LNCaP clone FGC (cell line): ENCODE results near the gene MINPP1.
"Not testable (repeated sequence)": the region's sequence is repeated elsewhere in the genome, so short reads cannot be mapped to it uniquely, and the experiment has no call there.

ENCODE experiments used
- DNase-seq: peaks from one replicate; pipeline ENCODE4 v3.0.0-alpha.2; 2011; ENCODE audit warnings: low read depth
- H3K4me3 ChIP-seq: 2 replicates; pipeline ENCODE4 v1.5.1; 2011; ENCODE audit warnings: mild to moderate bottlenecking, low read depth, low read length, control low read depth
- TF ChIP-seq, protein P1 (sequence below): IDR thresholded peaks from 2 replicates; pipeline ENCODE4 v1.5.1; 2012; ENCODE audit warnings: mild to moderate bottlenecking; ENCODE audit not compliant: control insufficient read depth, insufficient read depth; ENCODE audit errors: extremely low read depth

Gene MINPP1

DNA sequence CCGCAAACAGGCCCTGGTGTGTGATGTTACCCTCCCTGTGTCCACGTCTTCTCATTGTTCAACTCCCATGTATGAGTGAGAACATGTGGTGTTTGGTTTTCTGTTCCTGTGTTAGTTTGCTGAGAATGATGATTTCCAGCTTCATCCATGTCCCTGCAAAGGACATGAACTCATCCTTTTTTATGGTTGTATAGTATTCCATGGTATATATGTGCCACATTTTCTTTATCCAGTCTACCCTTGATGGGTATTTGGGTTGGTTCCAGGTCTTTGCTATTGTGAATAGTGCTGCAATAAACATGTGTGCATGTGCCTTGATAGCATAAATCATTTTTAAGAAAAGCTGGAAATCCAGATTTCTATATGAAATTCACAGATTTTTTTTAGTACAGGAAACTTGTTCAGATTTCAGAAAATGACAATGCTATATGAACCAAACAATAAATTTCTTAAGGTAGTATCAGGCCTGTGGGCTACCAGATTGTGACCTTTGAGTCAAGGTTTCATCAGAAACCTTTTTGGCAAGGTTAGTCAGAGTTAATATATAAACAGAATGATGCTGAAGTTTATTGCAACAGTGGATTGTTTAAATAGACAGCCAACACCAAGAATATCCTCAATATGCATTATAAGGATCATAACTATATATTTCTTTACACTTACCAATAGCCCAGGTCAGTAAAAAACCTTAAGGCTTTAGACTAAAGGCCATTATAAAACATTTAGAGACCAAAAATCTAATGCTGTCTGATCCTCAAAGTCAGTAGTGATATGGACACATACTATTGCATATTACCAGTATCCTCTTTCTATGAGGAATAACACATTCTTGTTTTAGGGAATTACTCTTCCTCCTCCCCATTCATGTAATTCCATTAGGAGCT is 86.3 kb downstream of the MINPP1 start:
- TF ChIP-seq, protein P1, sequence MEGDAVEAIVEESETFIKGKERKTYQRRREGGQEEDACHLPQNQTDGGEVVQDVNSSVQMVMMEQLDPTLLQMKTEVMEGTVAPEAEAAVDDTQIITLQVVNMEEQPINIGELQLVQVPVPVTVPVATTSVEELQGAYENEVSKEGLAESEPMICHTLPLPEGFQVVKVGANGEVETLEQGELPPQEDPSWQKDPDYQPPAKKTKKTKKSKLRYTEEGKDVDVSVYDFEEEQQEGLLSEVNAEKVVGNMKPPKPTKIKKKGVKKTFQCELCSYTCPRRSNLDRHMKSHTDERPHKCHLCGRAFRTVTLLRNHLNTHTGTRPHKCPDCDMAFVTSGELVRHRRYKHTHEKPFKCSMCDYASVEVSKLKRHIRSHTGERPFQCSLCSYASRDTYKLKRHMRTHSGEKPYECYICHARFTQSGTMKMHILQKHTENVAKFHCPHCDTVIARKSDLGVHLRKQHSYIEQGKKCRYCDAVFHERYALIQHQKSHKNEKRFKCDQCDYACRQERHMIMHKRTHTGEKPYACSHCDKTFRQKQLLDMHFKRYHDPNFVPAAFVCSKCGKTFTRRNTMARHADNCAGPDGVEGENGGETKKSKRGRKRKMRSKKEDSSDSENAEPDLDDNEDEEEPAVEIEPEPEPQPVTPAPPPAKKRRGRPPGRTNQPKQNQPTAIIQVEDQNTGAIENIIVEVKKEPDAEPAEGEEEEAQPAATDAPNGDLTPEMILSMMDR, result no peak
- DNase-seq, result no peak
- H3K4me3 ChIP-seq, result no peak overlapping the region

DNA sequence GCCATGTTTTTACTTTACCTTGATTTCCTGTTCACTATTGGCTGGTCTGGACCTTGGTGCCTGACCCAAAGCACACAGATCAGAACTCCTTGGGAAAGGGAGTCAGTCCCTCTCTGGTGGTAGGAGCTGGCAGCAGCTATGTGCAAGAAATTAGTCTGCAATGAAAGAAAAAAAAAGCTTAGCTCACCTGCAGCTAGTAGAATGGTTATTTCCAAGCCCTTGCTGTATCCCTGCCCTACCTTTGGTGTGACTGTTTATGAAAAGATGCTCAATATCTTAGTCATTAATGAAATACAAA is 86.8 kb downstream of the MINPP1 start:
- H3K4me3 ChIP-seq, result no peak overlapping the region
- TF ChIP-seq, protein P1, result no peak
- no peak for DNase-seq

GRCh38 chr10:87592920-87593319 is 88.2 kb downstream of the MINPP1 start:
- not testable (repeated sequence) for DNase-seq, H3K4me3 ChIP-seq

GRCh38 chr10:87593702-87594101 is 89.0 kb downstream of the MINPP1 start:
- no peak for DNase-seq

GRCh38 chr10:87594181-87594580 is 89.5 kb downstream of the MINPP1 start:
- TF ChIP-seq, protein P1, result no peak
- no peak for DNase-seq
- H3K4me3 ChIP-seq, result no peak overlapping the region

More at GRCh38 chr10:87593702-87594101, 89.0 kb downstream of the MINPP1 start:
- H3K4me3 ChIP-seq, result no peak overlapping the region
- TF ChIP-seq, protein P1, result no peak

- no peak overlapping the region for H3K4me3 ChIP-seq
- DNase-seq, result no peak
- TF ChIP-seq, protein P1, result no peak
These were observed 90.2 kb downstream of the MINPP1 start for GRCh38 chr10:87594864-87595263.

- no peak overlapping the region for H3K4me3 ChIP-seq
- TF ChIP-seq, protein P1, result no peak
- DNase-seq, result no peak
These were observed 91.7 kb downstream of the MINPP1 start for GRCh38 chr10:87596351-87596750.
